NCI-H2171 treated with DMSO at 0.1 percent for 48 hours (cell line): ENCODE results near the gene RFXANK.
"Not testable (repeated sequence)": the region's sequence is repeated elsewhere in the genome, so short reads cannot be mapped to it uniquely, and the experiment has no call there.

Experiments
- DNase-seq: peaks from one replicate; lab custom pipeline; 2025; lab: John Stamatoyannopoulos, UW

The RFXANK gene

GRCh38 chr19:19206938-19207337 is 14.9 kb downstream of the RFXANK start:
- DNase-seq = no peak

GRCh38 chr19:19207637-19208572 is 15.8 kb downstream of the RFXANK start:
- no peak for DNase-seq

- DNase-seq = peak; percentile 82
These were observed 17.3 kb downstream of the RFXANK start for GRCh38 chr19:19209372-19209771.

DNA sequence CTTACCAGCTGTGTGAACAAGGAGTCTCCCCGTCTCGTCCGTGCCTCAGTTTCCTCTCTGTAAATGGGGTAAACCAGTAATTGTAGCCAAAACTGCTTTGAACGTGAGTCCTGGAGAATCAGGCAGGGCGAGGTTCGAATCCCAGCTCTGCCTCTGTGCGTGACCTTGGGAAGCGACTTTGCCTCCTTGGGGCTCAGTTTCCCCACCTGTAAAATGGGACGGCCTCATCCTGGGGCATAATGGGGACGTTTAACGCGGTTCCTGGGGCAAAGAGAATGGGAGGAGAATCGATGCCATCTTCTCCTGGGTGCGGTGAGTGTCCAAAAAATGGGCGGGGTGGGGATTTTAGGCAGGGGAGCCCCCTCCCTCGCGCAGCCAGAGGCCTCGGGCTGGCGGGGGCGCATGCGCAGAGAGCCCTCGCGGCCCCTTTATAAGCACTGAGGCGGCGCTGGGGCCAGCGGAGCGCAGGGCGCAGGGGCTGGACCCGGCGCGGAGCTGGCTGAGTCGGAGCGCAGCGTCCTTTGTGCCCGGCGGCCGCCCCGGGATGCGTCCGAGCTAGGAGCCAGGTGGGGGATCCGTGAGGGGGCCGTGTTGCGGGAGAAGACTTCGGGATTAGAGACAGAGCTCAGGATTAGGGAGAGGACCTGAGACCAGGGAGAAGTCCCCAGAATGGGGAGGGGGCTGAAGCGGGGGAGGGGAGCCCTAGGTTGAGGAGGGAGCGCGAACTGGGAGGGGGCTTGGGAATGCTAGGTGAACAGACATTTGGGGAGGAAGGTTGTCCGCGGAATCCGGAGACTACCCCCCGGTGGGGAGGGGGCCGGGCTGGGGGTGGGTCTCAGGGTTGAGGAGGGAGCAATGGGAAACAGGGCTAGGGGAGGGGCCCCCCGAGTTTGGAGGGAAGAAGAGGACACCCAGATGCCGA is 19.7 kb downstream of the RFXANK start, which contains the start of gene NCAN:
Gene NCAN, plus strand, starts transcription at position 460 of the 922 bp plus-strand sequence. CDS start 4,996 bp downstream, outside the sequence.
- no peak for DNase-seq

DNA sequence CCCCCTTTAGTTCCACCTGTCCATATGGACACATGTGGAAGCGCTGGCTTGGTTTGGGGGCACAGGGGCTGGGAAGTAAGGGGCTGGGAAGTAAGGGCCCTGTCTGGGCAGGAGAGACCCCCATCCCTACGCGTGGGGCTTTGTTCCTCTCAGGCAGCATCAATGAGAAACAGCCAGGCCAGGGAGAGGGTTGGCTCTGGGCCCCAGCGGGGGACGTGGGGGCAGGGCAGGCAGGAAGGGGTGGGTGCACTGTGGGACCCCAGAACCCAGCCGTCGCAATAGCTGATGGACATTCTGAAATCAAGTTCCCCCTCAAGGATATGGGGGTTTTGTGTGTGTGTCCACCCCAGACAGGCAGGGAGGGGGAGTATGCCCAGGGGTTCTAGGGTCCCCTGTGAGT is 20.9 kb downstream of the RFXANK start:
- DNase-seq = no peak

GRCh38 chr19:19213426-19214158 is 21.5 kb downstream of the RFXANK start:
- DNase-seq = no peak

DNA sequence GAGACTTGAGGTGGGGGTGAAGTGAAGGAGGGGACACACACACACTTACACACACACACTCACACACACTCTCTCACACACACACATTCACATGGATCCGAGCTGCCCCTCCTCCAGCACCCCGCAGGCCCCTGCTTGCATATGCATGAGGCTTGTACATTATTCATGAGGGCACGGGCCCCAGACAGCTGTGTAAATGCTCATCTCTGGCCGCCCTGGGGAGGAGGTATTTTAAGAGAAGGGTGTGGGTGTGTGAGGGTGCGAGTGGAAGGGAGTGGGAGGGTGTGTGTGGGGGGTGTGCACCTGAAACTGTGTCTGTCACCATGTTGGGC is 22.1 kb downstream of the RFXANK start:
- DNase-seq = no peak

DNA sequence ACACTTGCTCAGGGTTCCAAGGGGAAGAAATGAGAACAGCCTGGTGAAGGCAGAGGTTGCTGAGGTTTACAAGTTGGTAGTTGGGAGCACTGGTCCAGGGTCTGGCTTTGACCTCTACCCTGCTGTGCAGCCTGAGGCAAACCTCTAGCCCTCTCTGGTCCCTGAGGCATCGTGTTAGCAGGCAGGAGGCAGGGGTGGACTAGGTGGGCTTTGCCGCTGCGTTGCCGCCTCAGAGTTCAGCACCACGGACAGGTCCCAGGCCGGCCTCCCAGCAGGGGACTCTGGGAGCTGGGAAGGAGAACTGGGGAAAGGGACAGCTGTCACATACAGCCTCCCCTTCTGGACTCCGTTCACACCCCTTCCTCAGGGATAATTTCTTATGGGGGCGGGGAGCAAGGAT is 22.8 kb downstream of the RFXANK start:
- no peak for DNase-seq

DNA sequence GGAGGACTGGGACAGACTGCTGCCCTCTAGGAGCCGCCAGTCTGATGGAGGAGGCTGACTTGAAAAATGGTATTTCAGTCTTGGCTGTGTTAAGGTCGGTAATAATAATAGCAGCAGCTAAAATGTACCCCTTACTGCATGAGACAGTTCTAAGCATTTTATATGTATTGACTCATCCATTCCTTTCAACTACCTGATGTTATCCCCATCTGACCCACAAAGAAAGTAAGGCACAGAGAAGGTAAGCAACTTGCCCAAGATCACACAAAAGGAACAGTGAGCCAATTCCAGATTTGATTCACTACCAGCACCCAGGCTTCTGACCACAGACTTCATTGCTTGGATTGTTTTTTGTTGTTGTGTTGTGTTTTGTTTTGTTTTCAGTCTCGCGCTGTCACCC is 23.7 kb downstream of the RFXANK start:
- no peak for DNase-seq

DNA sequence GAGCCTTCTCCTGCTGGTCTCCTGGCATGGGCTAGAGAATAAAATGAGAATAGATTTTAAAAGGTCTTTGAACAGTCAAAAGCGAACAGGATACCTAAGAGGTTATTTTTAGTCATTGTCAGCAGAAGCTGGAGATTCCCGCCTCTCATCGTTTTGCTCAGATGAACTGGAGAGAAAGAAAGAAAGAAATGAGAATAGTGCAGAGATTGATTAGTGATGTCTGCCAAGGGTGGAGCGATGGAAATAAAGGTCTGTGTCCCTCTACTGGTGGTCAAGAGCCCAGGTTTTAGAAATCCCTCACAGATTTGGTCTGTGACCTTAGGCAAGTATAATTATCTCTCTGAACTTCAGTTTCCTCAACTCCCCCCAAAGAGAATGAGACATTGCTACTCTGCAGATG is 25.0 kb downstream of the RFXANK start:
- no peak for DNase-seq

DNA sequence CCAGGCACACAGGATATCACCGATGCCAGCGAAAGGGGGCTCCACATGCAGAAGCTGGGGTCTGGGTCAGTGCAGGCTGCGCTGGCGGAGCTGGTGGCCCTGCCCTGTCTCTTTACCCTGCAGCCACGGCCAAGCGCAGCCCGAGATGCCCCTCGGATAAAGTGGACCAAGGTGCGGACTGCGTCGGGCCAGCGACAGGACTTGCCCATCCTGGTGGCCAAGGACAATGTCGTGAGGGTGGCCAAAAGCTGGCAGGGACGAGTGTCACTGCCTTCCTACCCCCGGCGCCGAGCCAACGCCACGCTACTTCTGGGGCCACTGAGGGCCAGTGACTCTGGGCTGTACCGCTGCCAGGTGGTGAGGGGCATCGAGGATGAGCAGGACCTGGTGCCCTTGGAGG is 26.9 kb downstream of the RFXANK start:
- no peak for DNase-seq

GRCh38 chr19:19221000-19221399 is 28.9 kb downstream of the RFXANK start:
- DNase-seq = not testable (repeated sequence)

- no peak for DNase-seq
These were observed 31.0 kb downstream of the RFXANK start for GRCh38 chr19:19223060-19223459.

DNA sequence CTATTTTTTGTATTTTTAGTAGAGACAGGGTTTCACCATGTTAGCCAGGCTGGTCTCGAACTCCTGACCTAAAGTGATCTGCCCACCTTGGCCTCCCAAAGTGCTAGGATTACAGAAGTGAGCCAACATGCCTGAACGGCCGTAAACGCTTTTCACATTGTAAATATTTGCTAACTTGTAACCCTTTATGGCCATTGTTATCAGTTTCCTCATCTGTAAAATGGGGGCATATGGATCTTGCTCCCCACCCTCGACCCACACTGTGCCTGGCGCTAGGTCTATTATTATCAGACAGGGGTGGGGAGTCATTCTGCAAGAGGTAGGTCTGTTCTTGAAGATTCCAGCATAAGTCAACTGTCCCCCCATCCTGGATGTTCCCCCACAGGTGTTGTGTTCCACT is 31.6 kb downstream of the RFXANK start:
- DNase-seq = no peak

DNA sequence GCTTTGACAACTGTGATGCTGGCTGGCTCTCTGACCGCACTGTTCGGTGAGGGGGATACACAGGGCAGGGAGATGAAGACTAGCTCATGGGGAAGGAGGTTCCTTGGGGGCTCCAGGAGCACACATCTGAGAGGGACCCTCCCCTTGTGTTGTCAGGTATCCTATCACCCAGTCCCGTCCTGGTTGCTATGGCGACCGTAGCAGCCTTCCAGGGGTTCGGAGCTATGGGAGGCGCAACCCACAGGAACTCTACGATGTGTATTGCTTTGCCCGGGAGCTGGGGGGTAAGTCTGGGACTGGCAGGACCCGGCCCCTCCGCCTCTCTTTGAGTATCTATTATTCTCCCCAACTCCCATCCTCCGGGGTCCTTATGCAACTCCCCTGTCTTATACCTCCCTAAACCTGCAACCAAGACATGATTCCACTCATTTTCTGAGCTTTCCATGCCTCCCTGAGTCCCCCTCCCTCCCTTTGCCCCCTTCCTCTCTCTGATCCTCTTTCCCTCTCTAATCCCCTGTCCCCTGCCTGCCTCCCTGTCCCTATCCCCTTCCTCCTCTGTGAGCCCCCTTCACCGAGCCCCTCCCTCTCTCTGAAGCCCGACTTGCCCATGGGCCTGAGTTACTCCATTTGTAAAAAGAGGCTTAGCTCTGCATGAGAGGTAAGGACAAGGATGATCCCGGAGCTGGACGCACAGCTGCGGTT is 32.2 kb downstream of the RFXANK start:
- no peak for DNase-seq

DNA sequence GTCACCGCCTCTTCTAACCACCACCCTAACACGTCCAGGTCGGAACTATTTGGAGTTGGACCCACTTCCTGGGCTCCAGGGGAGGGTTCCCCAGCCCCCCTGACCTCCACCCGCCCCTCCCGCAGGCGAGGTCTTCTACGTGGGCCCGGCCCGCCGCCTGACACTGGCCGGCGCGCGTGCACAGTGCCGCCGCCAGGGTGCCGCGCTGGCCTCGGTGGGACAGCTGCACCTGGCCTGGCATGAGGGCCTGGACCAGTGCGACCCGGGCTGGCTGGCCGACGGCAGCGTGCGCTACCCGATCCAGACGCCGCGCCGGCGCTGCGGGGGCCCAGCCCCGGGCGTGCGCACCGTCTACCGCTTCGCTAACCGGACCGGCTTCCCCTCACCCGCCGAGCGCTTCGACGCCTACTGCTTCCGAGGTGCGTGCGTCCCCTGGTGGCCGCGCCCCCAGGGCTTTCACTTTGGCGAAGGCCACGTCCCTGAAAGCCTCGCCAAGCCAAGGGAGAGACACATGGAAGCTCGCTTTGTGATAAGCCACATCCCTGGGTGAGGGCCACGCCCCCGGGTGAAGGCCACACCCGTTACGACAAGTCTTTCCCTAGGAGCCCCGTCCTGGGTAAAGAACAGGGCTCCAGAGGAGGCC is 32.9 kb downstream of the RFXANK start:
- DNase-seq = peak; percentile 16

- DNase-seq = no peak
These were observed 34.1 kb downstream of the RFXANK start for GRCh38 chr19:19226204-19226603.

- no peak for DNase-seq
These were observed 34.6 kb downstream of the RFXANK start for GRCh38 chr19:19226663-19227062.

- DNase-seq = no peak
These were observed 35.2 kb downstream of the RFXANK start for GRCh38 chr19:19227217-19227616.

- no peak for DNase-seq
These were observed 37.6 kb downstream of the RFXANK start for GRCh38 chr19:19229701-19230100.

DNA sequence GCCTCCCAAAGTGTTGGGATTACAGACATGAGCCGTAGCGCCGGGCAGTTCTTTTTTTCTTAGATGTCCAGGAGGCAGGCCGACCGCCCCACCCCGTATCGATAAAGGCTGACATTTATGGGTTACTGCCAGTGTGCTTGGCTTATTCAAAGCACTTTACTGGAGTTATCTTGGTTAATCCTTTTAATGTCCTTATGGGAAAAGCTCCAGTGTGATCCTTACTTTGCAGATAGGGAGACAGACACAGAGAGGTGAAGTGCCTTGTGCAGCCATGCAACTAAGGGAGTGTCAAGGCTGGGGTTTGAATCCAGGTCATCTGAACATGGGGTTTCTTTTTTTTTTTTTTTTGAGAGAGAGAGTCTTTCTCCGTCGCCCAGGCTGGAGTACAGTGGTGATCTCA is 38.9 kb downstream of the RFXANK start:
- DNase-seq = no peak
